H7 (cell line): Measurements from ENCODE around the gene DZANK1. TPM values are rescaled to one million over a fixed set of nuclear protein-coding genes. Genes with fewer than 3 reads are reported as not detected.

Source experiments
- DNase-seq: peaks from one replicate; pipeline ENCODE4 v3.0.0; 2012
- H3K27me3 ChIP-seq: 2 replicates; pipeline ENCODE4 v1.6.0; 2011; ENCODE audit warnings: mild to moderate bottlenecking, low read length; ENCODE audit not compliant: control insufficient read depth, insufficient read depth
- H3K36me3 ChIP-seq: replicated peaks from 2 replicates; pipeline ENCODE4 v1.5.1; 2011; ENCODE audit warnings: low read length; ENCODE audit not compliant: control insufficient read depth, insufficient read depth
- H3K4me3 ChIP-seq: 2 replicates; pipeline ENCODE4 v1.5.1; 2011; ENCODE audit warnings: low read depth, mild to moderate bottlenecking, control low read depth, low read length, moderate library complexity; ENCODE audit not compliant: insufficient read depth
- total RNA-seq: library from RNA; depleted of rRNA; stranded (reverse); fragments of >200 nt; shearing (Covaris generic); gene quantifications from 2 replicates; pipeline ENCODE4 v1.2.3, GENCODE V29; 2014

Gene DZANK1
- total RNA-seq, 1 experiment from 2014 or later: 2.8 TPM

DNA sequence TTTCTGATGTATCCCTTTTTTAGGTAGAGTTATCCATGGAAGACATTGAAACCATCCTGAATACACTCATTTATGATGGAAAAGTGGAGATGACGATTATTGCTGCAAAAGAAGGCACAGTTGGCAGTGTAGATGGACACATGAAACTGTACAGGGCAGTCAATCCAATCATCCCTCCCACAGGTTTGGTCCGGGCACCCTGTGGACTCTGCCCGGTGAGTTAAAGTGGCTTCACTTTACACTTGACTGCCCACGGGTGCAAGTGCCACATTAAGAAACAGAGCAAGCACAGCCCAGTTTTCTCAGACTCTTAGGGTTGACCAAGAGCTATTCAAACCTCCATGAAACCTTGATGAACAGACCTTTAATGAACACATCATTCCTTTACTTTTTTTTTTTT is 14.8 kb upstream of the DZANK1 start:
- Histone ChIP-seq H3K27me3 (no peaks in the 10 kb centered on the region), H3K4me3 (no peak overlapping the region), H3K36me3 (peaks cover 6% of the 10 kb centered on the region)
- no peak for DNase-seq

DNA sequence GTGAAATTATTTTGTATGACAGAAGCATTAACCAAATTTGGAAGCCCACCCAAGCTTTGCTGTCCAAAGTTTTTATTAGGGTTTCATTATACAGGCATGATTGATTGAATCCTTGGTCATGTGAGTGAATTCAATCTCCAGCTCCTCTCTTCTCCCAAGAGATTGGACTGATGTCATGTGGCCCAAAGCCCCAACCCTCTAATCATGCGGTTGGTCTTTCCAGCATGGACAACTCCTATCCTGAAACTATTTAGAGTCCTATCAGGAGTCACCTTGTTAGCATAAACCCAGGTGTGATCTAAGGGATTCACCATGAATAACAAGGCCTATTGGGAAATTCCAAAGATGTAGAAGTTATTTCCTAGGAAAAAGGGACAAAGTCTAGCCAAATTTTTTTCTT is 11.0 kb upstream of the DZANK1 start:
- DNase-seq: no peak
- Histone ChIP-seq H3K36me3 (peaks cover 8% of the 10 kb centered on the region), H3K4me3 (no peak overlapping the region), H3K27me3 (no peaks in the 10 kb centered on the region)

DNA sequence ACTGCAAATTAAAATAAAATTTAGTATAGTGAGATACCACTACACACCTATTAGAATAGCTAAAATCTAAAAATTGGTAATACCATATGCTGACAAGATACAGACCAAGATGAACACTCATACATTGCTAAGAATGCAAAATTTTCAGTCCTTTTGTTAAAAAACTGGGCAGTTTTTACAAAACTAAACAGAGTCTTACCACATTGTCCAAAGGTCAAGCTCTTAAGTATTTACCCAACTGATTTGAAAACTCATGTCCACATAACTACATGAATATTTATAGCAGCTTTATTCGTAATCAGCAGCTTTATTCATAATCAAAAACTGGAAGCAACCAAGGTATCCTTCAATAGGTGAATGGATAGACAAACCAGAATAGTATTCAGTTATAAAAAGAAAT is 10.4 kb upstream of the DZANK1 start:
- H3K27me3 ChIP-seq: no peaks in the 10 kb centered on the region
- peaks cover 6% of the 10 kb centered on the region for H3K36me3 ChIP-seq

DNA sequence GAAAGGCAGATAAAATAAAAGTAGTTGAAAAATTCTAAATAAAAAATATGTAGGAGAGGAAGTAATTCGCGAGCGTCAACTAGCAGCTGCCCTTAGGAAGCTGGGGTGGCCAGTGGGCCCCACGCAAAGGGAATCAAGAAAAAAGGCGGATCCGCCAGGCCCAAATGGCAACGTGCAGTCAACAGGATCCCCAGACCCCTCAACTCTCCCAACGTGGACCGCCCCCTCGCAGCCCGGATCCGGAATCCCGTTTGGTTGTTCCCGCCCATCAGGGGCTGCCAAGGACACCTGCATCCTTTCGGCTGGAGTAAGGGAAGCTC is 296 bp downstream of the DZANK1 start:
- DNase-seq: no peak
- Histone ChIP-seq H3K4me3 (peak overlapping the region; percentile 76), H3K27me3 (no peaks in the 10 kb centered on the region), H3K36me3 (no peaks in the 10 kb centered on the region)

More for the DNA sequence above, 10.4 kb upstream of the DZANK1 start:
- H3K4me3 ChIP-seq: no peak overlapping the region
- DNase-seq: no peak

DNA sequence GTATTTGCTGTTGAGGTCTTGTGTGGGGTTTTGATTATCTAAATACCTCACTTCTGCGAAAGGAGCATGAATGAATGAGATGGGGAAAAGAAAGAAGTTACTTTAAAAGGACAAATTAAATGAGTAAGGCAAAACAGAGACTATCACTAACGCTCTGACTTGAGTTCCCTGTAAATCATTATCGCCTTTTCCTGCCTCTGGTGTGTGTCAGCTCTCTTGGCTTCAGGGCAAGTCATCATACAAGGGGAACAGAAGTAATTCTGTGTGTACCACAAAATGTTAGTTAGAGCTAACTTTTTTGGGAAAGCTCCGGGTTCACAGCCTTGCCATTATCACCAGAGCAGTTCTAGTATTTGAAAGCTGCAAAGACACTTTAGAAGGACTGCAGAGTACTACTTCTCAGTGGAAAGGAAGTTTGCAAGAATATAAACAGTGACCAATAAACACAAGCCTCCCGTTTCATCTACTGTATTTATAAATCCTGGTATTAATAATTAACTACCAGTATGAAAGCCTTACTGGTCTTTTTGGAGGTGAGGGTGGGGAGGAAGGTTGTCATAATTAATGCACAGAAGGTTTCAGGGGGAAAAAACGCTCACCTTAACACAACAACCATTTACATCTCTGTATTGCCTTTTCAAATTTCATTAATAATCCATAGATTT is 1.2 kb downstream of the DZANK1 start:
- Histone ChIP-seq H3K27me3 (no peaks in the 10 kb centered on the region), H3K36me3 (no peaks in the 10 kb centered on the region), H3K4me3 (no peak overlapping the region)
- no peak for DNase-seq

DNA sequence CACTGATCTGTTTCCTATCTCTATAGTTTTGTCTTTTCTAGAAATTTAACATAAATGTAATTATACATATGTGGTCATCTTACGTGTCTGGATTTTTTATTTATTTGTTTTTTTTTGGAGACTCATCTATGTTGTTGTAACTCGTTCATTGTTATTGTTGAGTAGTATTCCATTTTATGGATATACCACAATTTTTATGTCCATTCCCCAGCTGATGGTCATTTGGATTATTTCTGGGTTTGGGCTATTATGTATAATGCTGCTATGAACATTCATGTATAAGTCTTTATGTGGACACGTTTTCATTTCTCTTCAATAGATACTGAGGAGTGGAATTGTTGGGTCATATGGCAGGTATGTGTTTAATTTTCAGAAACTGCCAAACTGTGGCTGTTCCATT is 10.2 kb downstream of the DZANK1 start:
- DNase-seq: no peak
- no peaks in the 10 kb centered on the region for H3K36me3 ChIP-seq
- no peak overlapping the region for H3K4me3 ChIP-seq
- no peaks in the 10 kb centered on the region for H3K27me3 ChIP-seq

DNA sequence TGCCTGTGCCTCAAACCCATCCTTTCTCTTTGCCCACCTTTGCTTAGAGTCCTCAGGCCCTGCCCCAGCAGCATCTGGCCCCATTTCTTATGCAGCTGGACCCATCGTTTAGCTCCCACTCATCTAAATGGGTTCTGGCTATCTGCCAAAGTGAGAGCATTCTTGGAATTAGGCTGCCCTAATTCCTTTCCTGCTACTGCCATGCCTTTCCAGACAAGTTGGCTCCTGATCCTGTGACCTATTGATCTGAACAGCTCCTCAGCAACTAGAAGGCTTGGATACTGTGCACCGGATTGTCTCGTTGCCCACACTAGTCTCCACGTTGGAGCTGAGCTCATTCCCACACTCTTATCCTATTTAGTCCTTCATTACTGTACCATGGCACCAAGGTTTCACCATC is 22.9 kb downstream of the DZANK1 start:
- DNase-seq: no peak
- H3K27me3 ChIP-seq: no peaks in the 10 kb centered on the region
- no peak overlapping the region for H3K4me3 ChIP-seq
- H3K36me3 ChIP-seq: no peaks in the 10 kb centered on the region

DNA sequence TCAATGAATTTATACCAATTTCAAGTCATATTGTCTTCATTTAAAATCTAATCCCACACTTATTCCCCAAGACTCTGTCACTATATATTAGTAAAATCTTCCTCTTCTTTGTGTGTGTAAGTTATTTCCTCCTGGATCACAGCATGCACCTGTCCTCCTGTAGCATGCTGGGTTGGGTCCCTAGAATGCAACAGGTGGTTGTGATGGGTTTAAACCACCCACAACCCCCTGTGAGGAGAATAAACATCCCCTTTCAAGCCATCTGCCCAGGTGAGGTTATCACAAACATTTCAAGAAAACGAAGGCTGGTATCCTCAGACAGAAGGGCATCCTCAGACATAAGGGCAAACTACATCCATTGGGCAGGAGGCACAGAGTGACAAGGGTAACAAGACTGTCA is 26.4 kb downstream of the DZANK1 start:
- H3K27me3 ChIP-seq: no peaks in the 10 kb centered on the region

DNA sequence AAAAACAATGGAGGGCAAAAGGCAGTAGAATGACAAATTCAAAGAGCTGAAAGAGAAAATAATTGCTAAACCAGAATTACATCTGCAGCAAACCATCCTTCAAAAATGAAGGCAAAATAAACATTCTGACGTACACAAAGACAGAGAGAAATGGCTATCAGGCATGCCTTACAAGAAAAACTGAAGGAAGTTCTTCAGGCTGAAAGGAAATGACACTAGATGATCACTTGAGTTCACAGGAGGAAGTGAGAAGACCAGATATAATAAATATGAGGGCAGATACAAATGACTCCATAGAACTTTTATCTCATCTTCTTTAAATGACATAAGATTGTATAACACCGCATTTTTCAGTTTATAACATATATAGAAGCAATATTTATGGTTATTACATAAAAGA is 30.0 kb downstream of the DZANK1 start:
- Histone ChIP-seq H3K36me3 (no peaks in the 10 kb centered on the region), H3K27me3 (no peaks in the 10 kb centered on the region), H3K4me3 (no peak overlapping the region)
- DNase-seq: no peak

More for the DNA sequence above, 26.4 kb downstream of the DZANK1 start:
- Histone ChIP-seq H3K36me3 (no peaks in the 10 kb centered on the region), H3K4me3 (no peak overlapping the region)
- DNase-seq: no peak

DNA sequence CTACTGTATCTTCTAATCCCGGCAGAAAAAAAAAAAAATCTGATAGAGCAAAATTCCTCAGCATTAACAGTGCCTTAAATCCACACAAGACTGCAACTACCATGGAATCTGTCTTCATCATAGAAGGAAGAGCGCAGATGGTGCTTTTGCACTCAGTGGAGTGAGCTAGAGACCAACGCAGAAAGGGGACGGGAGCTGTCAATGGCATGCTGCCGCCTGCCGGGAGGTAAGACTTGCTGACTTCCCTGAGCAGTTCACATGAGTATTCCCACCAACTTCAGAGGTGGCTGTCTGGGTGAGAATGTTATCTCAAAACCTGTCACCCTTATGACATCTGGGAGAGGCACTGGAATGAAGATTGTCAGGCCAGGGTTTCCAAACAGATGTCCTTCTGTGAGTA is 35.6 kb downstream of the DZANK1 start:
- DNase-seq: no peak
- no peaks in the 10 kb centered on the region for H3K27me3 ChIP-seq
- H3K36me3 ChIP-seq: no peaks in the 10 kb centered on the region
- no peak overlapping the region for H3K4me3 ChIP-seq

DNA sequence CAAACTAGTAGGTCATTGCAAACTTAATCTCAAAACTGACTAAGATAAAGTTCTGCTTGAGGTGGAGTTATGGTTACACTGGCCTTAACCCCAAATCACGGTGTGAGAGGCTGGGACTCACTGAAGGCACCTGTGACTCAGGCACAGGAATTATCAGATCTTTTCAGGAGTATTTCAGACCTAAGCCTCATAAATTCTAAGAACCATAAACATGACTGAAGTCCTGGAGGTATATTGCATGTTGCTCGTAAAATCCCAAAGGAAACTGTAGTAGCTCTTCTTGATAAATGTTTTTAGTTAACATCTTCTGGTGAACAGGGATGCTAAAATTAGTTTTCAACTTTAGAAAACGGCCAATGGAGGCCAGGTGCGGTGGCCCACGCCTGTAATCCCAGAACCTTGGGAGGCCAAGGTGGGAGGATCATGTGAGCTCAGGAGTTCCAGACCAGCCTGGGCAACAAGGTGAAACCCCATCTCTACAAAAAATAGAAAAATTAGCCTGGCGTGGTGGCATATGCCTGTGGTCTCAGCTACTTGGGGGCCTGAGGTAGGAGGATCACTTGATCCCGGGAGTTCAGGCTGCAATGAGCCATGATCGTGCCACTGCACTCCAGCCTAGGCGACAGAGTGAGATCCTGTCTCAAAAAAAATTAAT is 36.5 kb downstream of the DZANK1 start:
- Histone ChIP-seq H3K4me3 (no peak overlapping the region), H3K27me3 (no peaks in the 10 kb centered on the region)
- no peak for DNase-seq

DNA sequence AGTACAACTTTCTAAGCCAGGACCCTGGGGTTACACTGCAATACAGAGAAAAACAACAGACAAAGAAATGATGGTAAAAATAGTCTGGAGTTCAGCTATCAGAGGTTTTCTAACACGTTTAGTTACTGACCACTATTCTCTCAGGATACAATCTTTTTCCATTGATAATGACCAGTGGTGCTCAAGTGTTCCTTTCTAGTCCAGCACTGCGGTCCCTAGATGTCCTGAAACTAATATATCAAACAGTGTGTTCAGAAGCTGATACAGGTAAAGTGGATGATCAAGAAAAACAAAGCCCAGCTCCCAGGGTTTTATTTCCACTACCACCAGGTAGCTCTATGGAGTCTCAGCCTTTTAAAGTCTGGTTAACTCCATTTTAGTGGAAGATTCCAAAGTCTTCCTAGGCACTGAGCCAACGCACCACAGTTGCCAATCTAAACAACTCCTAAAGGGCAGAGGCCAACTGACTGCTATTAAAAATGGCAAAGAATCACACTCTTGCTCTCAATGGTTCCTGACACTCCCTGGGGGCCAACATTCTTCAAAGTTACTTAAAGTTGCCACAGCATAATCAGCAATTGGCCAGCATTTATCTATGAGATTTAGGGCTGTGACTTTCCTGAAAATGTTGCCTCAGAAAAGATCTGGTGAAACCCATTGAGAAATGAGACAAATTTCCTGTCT is 38.2 kb downstream of the DZANK1 start:
- DNase-seq: no peak
- no peak overlapping the region for H3K4me3 ChIP-seq
- H3K27me3 ChIP-seq: no peaks in the 10 kb centered on the region
- H3K36me3 ChIP-seq: no peaks in the 10 kb centered on the region

More for the DNA sequence above, 36.5 kb downstream of the DZANK1 start:
- H3K36me3 ChIP-seq: no peaks in the 10 kb centered on the region

DNA sequence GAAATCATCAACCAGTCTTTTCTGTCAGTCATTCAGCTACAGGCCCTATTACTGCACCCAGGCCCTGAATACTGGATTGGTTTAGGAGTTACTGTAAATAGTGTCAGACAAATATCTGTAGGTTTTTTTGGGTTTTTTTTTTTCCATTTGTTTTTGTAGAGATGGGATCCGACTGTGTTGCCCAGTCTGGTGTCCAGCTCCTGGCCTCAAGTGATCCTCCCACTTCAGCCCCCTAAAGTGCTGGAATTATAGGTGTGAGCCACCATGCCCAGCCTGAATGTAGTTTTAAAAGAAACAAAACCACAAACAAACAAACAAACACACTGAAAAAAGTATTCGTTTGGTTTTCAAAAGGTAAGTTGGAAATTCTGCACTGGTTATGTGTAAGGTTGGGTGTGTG is 39.6 kb downstream of the DZANK1 start:
- Histone ChIP-seq H3K27me3 (no peaks in the 10 kb centered on the region), H3K4me3 (no peak overlapping the region), H3K36me3 (no peaks in the 10 kb centered on the region)
- no peak for DNase-seq

DNA sequence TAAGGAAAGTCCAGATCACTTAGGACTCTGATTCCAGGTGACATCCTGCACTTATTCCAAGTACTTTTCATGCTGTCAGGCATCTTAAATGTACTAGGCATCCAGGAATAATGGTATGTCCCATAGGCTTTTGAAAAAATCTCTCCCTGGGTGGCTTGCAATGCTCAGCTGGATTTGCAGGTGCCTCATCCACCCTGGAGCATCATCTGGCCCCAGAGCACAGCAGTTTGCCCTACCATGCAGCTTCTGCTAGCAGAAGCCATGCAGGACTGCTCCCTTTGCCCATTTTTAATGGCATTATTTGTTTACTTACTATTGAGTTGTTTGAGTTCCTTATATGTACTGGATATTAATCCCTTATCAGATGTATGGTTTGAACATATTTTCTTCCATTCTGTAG is 45.2 kb downstream of the DZANK1 start:
- Histone ChIP-seq H3K36me3 (no peaks in the 10 kb centered on the region), H3K4me3 (no peak overlapping the region), H3K27me3 (no peaks in the 10 kb centered on the region)
- DNase-seq: no peak

DNA sequence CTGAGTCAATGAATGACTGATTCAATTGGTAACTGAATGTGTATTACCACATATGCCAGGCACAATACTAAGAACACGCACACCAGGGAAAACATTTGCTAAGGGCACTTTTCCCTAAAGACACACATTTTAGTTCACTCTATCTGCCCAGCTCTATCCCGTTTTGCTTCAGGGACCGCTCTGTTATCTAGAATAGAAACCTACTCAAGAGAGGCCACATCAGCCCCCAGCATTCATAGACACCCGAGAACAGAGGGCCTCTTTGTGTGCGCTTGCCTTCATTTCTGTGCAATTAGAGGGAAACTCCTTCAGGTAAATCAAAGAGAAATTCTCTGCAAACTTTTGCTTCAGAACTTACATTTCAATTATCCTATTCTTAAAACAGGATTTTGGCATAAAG is 50.3 kb downstream of the DZANK1 start:
- no peak for DNase-seq
- H3K27me3 ChIP-seq: no peaks in the 10 kb centered on the region
- H3K4me3 ChIP-seq: no peak overlapping the region
- H3K36me3 ChIP-seq: no peaks in the 10 kb centered on the region
